Calu3 (cell line): ENCODE measurements around the gene CCN2. TPM values are rescaled to one million over a fixed set of nuclear protein-coding genes. Genes with fewer than 3 reads are reported as not detected.

ENCODE experiments used
- BruUV-seq: library from RNA; stranded (reverse); fragments of 400-500 nt; replicated peaks from 2 replicates; lab custom pipeline; 2021; lab: Mats Ljungman, UMichigan
- CTCF ChIA-PET: fragments of 300-600 bp; sonication (Branson Sonifier 250); formaldehyde crosslinking; loops from one replicate; lab custom pipeline; 2022; ENCODE audit warnings: antibody characterized with exemption; lab: Charles Lee
- DNase-seq: peaks from one replicate; pipeline ENCODE4 v3.0.0; 2022
- H3K27ac Mint-ChIP-seq: one replicate; pipeline ENCODE4 v1.8.0; 2022; ENCODE audit warnings: mixed read lengths; ENCODE audit not compliant: unreplicated experiment
- H3K27me3 Mint-ChIP-seq: one replicate; pipeline ENCODE4 v1.8.0; 2022; ENCODE audit warnings: mixed read lengths; ENCODE audit not compliant: unreplicated experiment
- H3K36me3 Mint-ChIP-seq: one replicate; pipeline ENCODE4 v1.8.0; 2022; ENCODE audit warnings: mild to moderate bottlenecking, moderate library complexity, mixed read lengths; ENCODE audit not compliant: insufficient read depth, unreplicated experiment
- H3K4me1 Mint-ChIP-seq: one replicate; pipeline ENCODE4 v1.8.0; 2022; ENCODE audit warnings: mild to moderate bottlenecking, low read depth, mixed read lengths; ENCODE audit not compliant: unreplicated experiment
- H3K4me3 Mint-ChIP-seq: one replicate; pipeline ENCODE4 v1.8.0; 2022; ENCODE audit warnings: mild to moderate bottlenecking, low read depth, moderate library complexity, mixed read lengths; ENCODE audit not compliant: unreplicated experiment
- H3K9me3 Mint-ChIP-seq: one replicate; pipeline ENCODE4 v1.8.0; 2022; ENCODE audit warnings: low read depth, mixed read lengths; ENCODE audit not compliant: unreplicated experiment
- CTCF ChIP-seq: fragments of 200-600 bp; IDR thresholded peaks from one replicate; pipeline ENCODE4 v1.8.0; 2022; ENCODE audit warnings: antibody characterized with exemption; ENCODE audit not compliant: unreplicated experiment
- intact Hi-C: fragments of 100-400 bp; cut with micrococcal nuclease; formaldehyde crosslinking; loops from one replicate; pipeline ENCODE4 v1.10.0; 2022; ENCODE audit not compliant: unreplicated experiment
- total RNA-seq: library from RNA; stranded (reverse); gene quantifications from 2 replicates; pipeline ENCODE4 v1.2.3, GENCODE V29; 2022

Gene CCN2
- total RNA-seq, 1 experiment from 2014 or later: 373 TPM

GRCh38 chr6:131972741-131973140 is 21.6 kb upstream of the CCN2 start:
- H3K27ac Mint-ChIP-seq: no peak overlapping the region
- DNase-seq: no peak
- H3K4me3 Mint-ChIP-seq: no peak overlapping the region

GRCh38 chr6:131970076-131970859 is 19.1 kb upstream of the CCN2 start:
- H3K27me3 Mint-ChIP-seq: no peaks in the 10 kb centered on the region
- CTCF ChIA-PET: no interaction called here
- no peak for TF ChIP-seq CTCF
- no peak overlapping the region for H3K4me3 Mint-ChIP-seq
- intact Hi-C loops: no loop called here
- H3K27ac Mint-ChIP-seq: no peak overlapping the region
- H3K36me3 Mint-ChIP-seq: no peaks in the 10 kb centered on the region
- no peaks in the 10 kb centered on the region for H3K4me1 Mint-ChIP-seq
- BruUV-seq: no TSS peak
- H3K9me3 Mint-ChIP-seq: no peaks in the 10 kb centered on the region
- DNase-seq: no peak

More at GRCh38 chr6:131972741-131973140, 21.6 kb upstream of the CCN2 start:
- CTCF ChIA-PET: no interaction called here
- TF ChIP-seq CTCF: no peak
- Mint-ChIP-seq H3K4me1 (peaks cover 19% of the 10 kb centered on the region), H3K9me3 (no peaks in the 10 kb centered on the region), H3K27me3 (no peaks in the 10 kb centered on the region), H3K36me3 (no peaks in the 10 kb centered on the region)
- intact Hi-C loops: no loop called here
- BruUV-seq: no TSS peak

GRCh38 chr6:131968656-131969055 is 17.5 kb upstream of the CCN2 start:
- intact Hi-C loops: no loop called here
- BruUV-seq: no TSS peak
- Mint-ChIP-seq H3K4me3 (no peak overlapping the region), H3K27me3 (no peaks in the 10 kb centered on the region), H3K4me1 (no peaks in the 10 kb centered on the region), H3K9me3 (no peaks in the 10 kb centered on the region), H3K36me3 (no peaks in the 10 kb centered on the region), H3K27ac (no peak overlapping the region)
- DNase-seq: no peak
- CTCF ChIA-PET: no interaction called here
- no peak for TF ChIP-seq CTCF

- no peaks in the 10 kb centered on the region for H3K9me3 Mint-ChIP-seq
- H3K4me1 Mint-ChIP-seq: no peaks in the 10 kb centered on the region
- no peaks in the 10 kb centered on the region for H3K27me3 Mint-ChIP-seq
- intact Hi-C loops: no loop called here
- no peak for TF ChIP-seq CTCF
- CTCF ChIA-PET: no interaction called here
- no peaks in the 10 kb centered on the region for H3K36me3 Mint-ChIP-seq
- H3K4me3 Mint-ChIP-seq: no peak overlapping the region
- no peak overlapping the region for H3K27ac Mint-ChIP-seq
- no TSS peak for BruUV-seq
- DNase-seq: no peak
Measured at GRCh38 chr6:131967948-131968347, 16.8 kb upstream of the CCN2 start.
